Stimulated activated CD8-positive, alpha-beta memory T cell treated with anti-CD3 and anti-CD28 coated beads, Interleukin-7, amount 100 ng/mL, for 1 hour (primary cell): ENCODE measurements around the gene NR6A1.

ENCODE experiments used
- DNase-seq, 2 donors: peaks; one replicate each; pipeline ENCODE4 v3.0.0-alpha.2; 2020; ENCODE audit warnings: low read depth in 2 of 2

NR6A1 gene

GRCh38 chr9:124795881-124796431, 24.8 kb upstream of the NR6A1 start:
- DNase-seq = no peak

- no peak for DNase-seq
Measured at GRCh38 chr9:124794902-124795491, 23.9 kb upstream of the NR6A1 start.

GRCh38 chr9:124793015-124793541, 22.0 kb upstream of the NR6A1 start:
- no peak for DNase-seq

- no peak for DNase-seq
Measured at GRCh38 chr9:124792257-124793014, 21.3 kb upstream of the NR6A1 start.

GRCh38 chr9:124790801-124791505, 19.8 kb upstream of the NR6A1 start:
- no peak for DNase-seq

- no peak for DNase-seq
Measured at GRCh38 chr9:124790301-124790700, 19.2 kb upstream of the NR6A1 start.

- DNase-seq = no peak
Measured at GRCh38 chr9:124789531-124789930, 18.4 kb upstream of the NR6A1 start.

- no peak for DNase-seq
Measured at GRCh38 chr9:124788542-124789217, 17.6 kb upstream of the NR6A1 start.

GRCh38 chr9:124786881-124787573, 15.9 kb upstream of the NR6A1 start:
- DNase-seq = no peak

- DNase-seq = no peak
Measured at GRCh38 chr9:124784509-124784908, 13.4 kb upstream of the NR6A1 start.

- DNase-seq = no peak
Measured at GRCh38 chr9:124783830-124784229, 12.7 kb upstream of the NR6A1 start.

- DNase-seq = no peak
Measured at GRCh38 chr9:124782661-124783574, 11.8 kb upstream of the NR6A1 start.

- DNase-seq = no peak
Measured at GRCh38 chr9:124781967-124782660, 11.0 kb upstream of the NR6A1 start.

GRCh38 chr9:124780757-124781151, 9.6 kb upstream of the NR6A1 start:
- no peak for DNase-seq

- DNase-seq = no peak
Measured at GRCh38 chr9:124780060-124780756, 9.1 kb upstream of the NR6A1 start.

GRCh38 chr9:124779368-124780059, 8.4 kb upstream of the NR6A1 start:
- no peak for DNase-seq

- DNase-seq = no peak
Measured at GRCh38 chr9:124778575-124779367, 7.7 kb upstream of the NR6A1 start.
